ENCODE data around the gene LCAT. TPM values are rescaled to one million over a fixed set of nuclear protein-coding genes. Genes with fewer than 3 reads are reported as not detected.

Gene LCAT
- total RNA-seq, 2 experiments from 2014 or later, result 10.7 to 14.8 TPM

- Mint-ChIP-seq H3K4me3 (peak overlapping the region; percentile 100), H3K4me1 (peaks cover 26% of the 10 kb centered on the region), H3K9me3 (no peaks in the 10 kb centered on the region), H3K27me3 (no peaks in the 10 kb centered on the region), H3K27ac (peak overlapping the region; percentile 95), H3K36me3 (ENCODE audit: low read depth) (peaks cover 17% of the 10 kb centered on the region)
- POLR2A ChIA-PET, result interaction anchor here (1.0 to 6.6 kb wide), 5 partner anchors 17 to 118 kb away, joined by 3 to 41 read pairs (median 4); partner anchors contain the start of genes DDX28, DUS2, NFATC3 and PSMB10
- CTCF ChIA-PET, result interaction anchor here (1.3 to 2.9 kb wide), 4 partner anchors 24 to 446 kb away, joined by 3 to 11 read pairs (median 4); no protein-coding TSS in a partner anchor
- no peak for DNase-seq
Observed at GRCh38 chr16:67966549-67967182, 22.7 kb upstream of the LCAT start.

- no peak overlapping the region for H3K27ac Mint-ChIP-seq
Observed at GRCh38 chr16:67965668-67966548, 22.0 kb upstream of the LCAT start.

GRCh38 chr16:67964477-67965131, 20.7 kb upstream of the LCAT start:
- Mint-ChIP-seq H3K36me3 (ENCODE audit: low read depth) (peaks cover 26% of the 10 kb centered on the region), H3K27me3 (no peaks in the 10 kb centered on the region), H3K4me1 (peaks cover 23% of the 10 kb centered on the region), H3K4me3 (no peak overlapping the region), H3K27ac (no peak overlapping the region), H3K9me3 (no peaks in the 10 kb centered on the region)
- ChIA-PET CTCF (interaction anchor here (2.9 kb wide), 1 partner anchor 22 kb away, joined by 11 read pairs; no protein-coding TSS in a partner anchor), POLR2A (interaction anchor here (0.8 to 6.6 kb wide), 3 partner anchors 19 to 58 kb away, joined by 3 to 41 read pairs (median 9); partner anchors contain the start of genes DDX28, DUS2 and PSMB10)
- DNase-seq, result no peak

More at GRCh38 chr16:67965668-67966548, 22.0 kb upstream of the LCAT start:
- Mint-ChIP-seq H3K36me3 (ENCODE audit: low read depth) (peaks cover 20% of the 10 kb centered on the region), H3K27me3 (no peaks in the 10 kb centered on the region), H3K4me1 (peaks cover 26% of the 10 kb centered on the region), H3K4me3 (no peak overlapping the region), H3K9me3 (no peaks in the 10 kb centered on the region)
- ChIA-PET CTCF (interaction anchor here (0.9 to 2.9 kb wide), 4 partner anchors 23 to 445 kb away, joined by 3 to 11 read pairs (median 4); no protein-coding TSS in a partner anchor), POLR2A (interaction anchor here (1.0 to 6.6 kb wide), 5 partner anchors 18 to 119 kb away, joined by 3 to 41 read pairs (median 4); partner anchors contain the start of genes DDX28, DUS2, NFATC3 and PSMB10)
- no peak for DNase-seq

DNA sequence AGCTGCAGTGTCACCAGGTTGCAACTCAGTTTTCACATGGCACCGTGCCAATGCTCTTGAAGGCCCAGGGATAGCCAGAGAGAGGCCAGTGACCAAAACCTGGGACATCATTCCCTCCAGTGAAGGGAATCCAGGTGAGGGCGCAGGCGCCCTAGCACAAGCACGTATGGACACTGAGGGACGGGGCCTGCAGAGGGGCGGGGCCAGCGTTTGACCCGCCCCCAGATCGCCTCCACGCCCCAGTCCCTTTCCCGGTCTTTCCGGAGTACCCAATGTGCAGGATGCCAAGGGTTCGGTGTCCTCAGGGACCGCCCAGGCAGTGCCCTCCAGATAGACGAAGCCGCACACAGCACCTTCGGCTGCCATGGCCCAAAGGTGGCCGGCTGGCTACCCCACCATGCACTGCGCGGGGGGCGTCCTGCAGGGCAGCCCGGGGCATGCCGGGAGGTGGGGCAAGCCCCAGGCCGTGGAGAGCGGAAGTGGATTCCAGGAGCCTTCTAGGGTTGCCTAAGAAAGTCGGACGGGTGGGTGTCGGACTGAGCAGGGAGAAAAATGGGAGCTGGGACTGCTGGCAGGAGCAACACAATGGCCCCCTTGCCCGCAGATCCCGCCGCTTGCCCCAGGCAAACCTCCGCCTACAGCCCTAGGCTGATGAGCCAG, 19.9 kb upstream of the LCAT start:
- Mint-ChIP-seq H3K4me3 (no peak overlapping the region), H3K9me3 (no peaks in the 10 kb centered on the region), H3K4me1 (peaks cover 19% of the 10 kb centered on the region), H3K36me3 (ENCODE audit: low read depth) (peaks cover 26% of the 10 kb centered on the region), H3K27me3 (no peaks in the 10 kb centered on the region), H3K27ac (no peak overlapping the region)
- no peak for DNase-seq
- CTCF ChIA-PET, result interaction anchor here (2.9 kb wide), 1 partner anchor 21 kb away, joined by 11 read pairs; no protein-coding TSS in a partner anchor
- POLR2A ChIA-PET, result interaction anchor here (0.8 to 6.6 kb wide), 3 partner anchors 20 to 59 kb away, joined by 3 to 41 read pairs (median 9); partner anchors contain the start of genes DDX28, DUS2 and PSMB10

DNA sequence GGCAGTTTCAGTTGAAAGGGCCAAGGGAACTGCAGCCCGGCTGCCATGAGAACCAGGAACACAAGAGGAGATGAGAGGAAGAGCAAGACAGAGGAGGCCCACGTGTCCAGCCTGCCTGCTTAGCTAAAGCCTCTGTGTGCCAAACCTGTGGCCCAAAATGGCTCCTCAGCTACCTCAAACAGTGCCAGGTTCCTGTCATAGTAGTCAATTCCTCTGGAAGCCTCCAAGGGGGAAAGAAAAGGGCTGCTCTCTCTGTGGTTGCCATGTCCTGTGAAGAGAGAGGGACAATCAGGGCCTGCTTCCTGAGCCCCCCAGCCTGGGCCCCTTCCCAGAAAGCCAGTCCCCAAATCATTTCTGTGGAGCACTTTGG, 19.4 kb upstream of the LCAT start:
- CTCF ChIA-PET, result interaction anchor here (0.7 kb wide), 1 partner anchor 148 kb away, joined by 5 read pairs; no protein-coding TSS in a partner anchor
- H3K9me3 Mint-ChIP-seq, result no peaks in the 10 kb centered on the region
- H3K36me3 Mint-ChIP-seq (ENCODE audit: low read depth), result peaks cover 28% of the 10 kb centered on the region
- POLR2A ChIA-PET, result interaction anchor here (6.6 kb wide), 1 partner anchor 27 kb away, joined by 41 read pairs; the partner anchor contains the start of gene PSMB10
- H3K27me3 Mint-ChIP-seq, result no peaks in the 10 kb centered on the region
- no peak for DNase-seq
- H3K4me3 Mint-ChIP-seq, result no peak overlapping the region
- H3K4me1 Mint-ChIP-seq, result peaks cover 19% of the 10 kb centered on the region
- H3K27ac Mint-ChIP-seq, result no peak overlapping the region

- DNase-seq, result no peak
- Mint-ChIP-seq H3K27me3 (no peaks in the 10 kb centered on the region), H3K4me3 (no peak overlapping the region), H3K36me3 (ENCODE audit: low read depth) (peaks cover 25% of the 10 kb centered on the region), H3K4me1 (peaks cover 12% of the 10 kb centered on the region), H3K9me3 (no peaks in the 10 kb centered on the region), H3K27ac (no peak overlapping the region)
- CTCF ChIA-PET, result no interaction called here
- POLR2A ChIA-PET, result no interaction called here
Observed at GRCh38 chr16:67962135-67962534, 18.2 kb upstream of the LCAT start.

DNA sequence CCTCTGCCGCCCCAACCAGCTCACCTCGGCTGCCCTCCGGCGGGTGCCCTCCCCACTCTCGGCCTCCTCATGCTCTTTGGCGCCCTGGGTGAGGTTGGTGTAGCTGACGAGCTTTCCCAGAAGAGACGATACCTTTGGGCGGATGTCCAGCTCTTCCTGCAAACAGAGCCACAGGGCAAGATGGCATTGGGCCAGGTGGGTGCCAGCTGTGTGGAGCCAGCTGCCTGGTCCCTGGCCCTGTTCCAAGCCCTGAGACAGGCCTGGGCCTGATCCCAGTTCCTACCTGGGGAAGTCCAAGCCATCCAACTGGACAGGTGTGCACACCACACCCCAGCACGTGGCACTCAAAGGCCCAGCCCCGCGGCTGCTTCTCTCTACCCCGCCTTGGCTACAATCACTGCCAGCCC, 17.6 kb upstream of the LCAT start:
- no peak overlapping the region for H3K27ac Mint-ChIP-seq
- CTCF ChIA-PET, result no interaction called here
- no peaks in the 10 kb centered on the region for H3K27me3 Mint-ChIP-seq
- H3K36me3 Mint-ChIP-seq (ENCODE audit: low read depth), result peaks cover 25% of the 10 kb centered on the region
- no peak overlapping the region for H3K4me3 Mint-ChIP-seq
- peaks cover 6% of the 10 kb centered on the region for H3K4me1 Mint-ChIP-seq
- POLR2A ChIA-PET, result no interaction called here
- no peaks in the 10 kb centered on the region for H3K9me3 Mint-ChIP-seq
- DNase-seq, result no peak

DNA sequence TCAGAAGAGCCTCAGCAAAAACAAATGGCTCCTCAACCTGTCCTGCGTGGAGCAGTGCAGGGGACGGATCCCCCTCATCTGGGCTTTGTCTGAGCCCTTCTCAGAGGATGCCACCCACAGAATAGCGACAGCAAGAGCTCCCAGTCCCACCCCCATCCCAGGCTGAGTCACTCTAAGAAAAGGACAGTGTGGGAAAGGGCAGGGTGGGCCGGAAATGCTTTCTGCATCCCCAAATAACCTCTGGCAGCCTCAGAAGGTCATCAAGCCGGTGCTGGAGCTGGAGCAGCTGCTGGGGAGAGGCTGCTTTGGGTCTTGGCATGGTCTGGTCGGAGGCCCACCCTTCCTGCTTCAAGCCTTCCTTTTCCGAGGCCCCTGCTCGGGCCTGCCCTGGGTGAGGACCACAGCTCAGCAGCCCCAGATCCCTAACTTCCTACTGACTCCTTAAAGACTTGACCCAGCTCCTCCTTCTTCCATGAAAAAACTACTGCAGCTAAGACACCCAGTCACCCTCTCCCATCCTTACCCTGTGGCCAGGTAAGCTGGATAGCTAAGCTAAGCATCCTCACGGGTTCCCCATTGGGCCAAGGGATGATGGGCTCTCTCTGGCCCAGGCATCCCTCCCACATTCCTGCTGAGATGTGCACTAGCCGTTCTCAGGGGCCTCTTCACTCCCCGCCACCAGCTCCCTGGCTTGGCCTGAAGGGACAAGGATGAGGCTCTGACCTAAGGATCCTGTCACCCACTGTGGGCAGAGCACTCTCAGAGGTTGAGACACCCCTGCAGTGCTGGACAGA, 15.8 kb upstream of the LCAT start:
- DNase-seq, result no peak
- H3K27ac Mint-ChIP-seq, result no peak overlapping the region
- ChIA-PET POLR2A (no interaction called here), CTCF (interaction anchor here (1.1 kb wide), 1 partner anchor 81 kb away, joined by 3 read pairs; no protein-coding TSS in a partner anchor)
- H3K9me3 Mint-ChIP-seq, result no peaks in the 10 kb centered on the region
- H3K4me1 Mint-ChIP-seq, result peaks cover 1% of the 10 kb centered on the region
- H3K4me3 Mint-ChIP-seq, result no peak overlapping the region
- H3K36me3 Mint-ChIP-seq (ENCODE audit: low read depth), result peaks cover 25% of the 10 kb centered on the region
- no peaks in the 10 kb centered on the region for H3K27me3 Mint-ChIP-seq

DNA sequence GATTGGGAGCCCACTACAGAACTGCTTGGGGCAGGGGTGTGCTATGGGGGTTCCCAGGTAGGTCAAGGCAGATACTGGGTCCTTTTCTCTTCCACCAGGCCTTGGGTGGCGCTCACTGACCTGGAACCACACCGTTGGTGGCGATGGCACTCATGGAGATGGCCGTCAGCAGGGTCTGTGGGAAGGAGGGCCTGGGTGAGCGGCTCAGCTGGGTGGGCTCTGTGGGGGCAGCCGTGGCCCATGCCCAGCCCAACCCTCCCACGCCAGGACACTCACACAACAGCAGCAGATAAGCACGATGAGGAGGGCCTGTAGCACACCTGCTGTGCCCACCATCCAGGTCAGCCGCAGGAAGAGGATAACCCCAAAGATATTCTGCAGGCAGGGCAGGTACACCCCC, 13.7 kb upstream of the LCAT start:
- H3K27me3 Mint-ChIP-seq, result no peaks in the 10 kb centered on the region
- ChIA-PET POLR2A (no interaction called here), CTCF (no interaction called here)
- peaks cover 30% of the 10 kb centered on the region for H3K36me3 Mint-ChIP-seq (ENCODE audit: low read depth)
- H3K9me3 Mint-ChIP-seq, result no peaks in the 10 kb centered on the region
- H3K4me1 Mint-ChIP-seq, result no peaks in the 10 kb centered on the region
- H3K4me3 Mint-ChIP-seq, result no peak overlapping the region
- no peak for DNase-seq
- H3K27ac Mint-ChIP-seq, result no peak overlapping the region

DNA sequence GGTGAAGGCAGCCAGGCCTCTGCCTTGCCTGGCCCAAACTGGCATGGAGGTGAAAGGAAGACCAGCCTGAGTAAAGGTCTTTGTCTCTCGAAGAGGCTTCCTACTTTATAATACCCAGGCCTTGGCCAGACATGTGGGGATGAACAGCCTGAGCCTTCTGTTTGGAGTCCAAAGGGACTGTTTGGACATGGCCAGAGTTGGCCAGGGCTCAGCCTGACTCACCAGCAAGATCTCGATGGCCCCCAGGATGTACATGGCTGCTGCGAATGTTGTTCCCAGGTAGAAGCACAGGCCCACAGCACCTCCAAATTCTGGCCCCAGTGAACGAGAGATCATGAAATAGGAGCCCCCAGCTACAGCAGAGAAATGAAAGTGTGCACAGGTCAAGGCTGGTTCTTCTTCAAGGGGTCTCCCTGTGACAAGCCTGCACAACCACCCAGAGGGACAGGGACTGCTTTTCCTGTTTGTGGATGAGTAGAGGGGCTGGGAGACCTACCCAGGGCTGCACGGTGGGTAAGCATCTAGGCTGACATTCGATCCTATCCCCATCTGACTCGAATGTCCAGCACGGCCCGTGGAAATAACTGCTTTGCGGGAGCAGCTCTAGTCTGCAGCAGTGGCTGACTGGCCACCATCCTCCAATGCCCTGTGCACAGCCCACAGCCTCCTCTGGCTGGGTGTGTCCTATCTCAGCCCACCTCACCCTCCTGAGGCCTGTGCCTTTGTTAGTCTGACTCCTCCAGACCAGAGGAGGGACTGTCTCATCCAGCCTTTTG, 10.7 kb upstream of the LCAT start:
- DNase-seq, result no peak
- ChIA-PET CTCF (interaction anchor here (1.5 to 2.0 kb wide), 2 partner anchors 13 to 86 kb away, joined by 6 to 7 read pairs; no protein-coding TSS in a partner anchor), POLR2A (interaction anchor here (0.8 to 1.0 kb wide), 2 partner anchors 14 to 18 kb away, joined by 3 read pairs; partner anchors contain the start of gene PSMB10)
- H3K9me3 Mint-ChIP-seq, result no peaks in the 10 kb centered on the region
- H3K27me3 Mint-ChIP-seq, result no peaks in the 10 kb centered on the region
- no peak overlapping the region for H3K4me3 Mint-ChIP-seq
- H3K4me1 Mint-ChIP-seq, result peaks cover 4% of the 10 kb centered on the region
- peaks cover 22% of the 10 kb centered on the region for H3K36me3 Mint-ChIP-seq (ENCODE audit: low read depth)
- H3K27ac Mint-ChIP-seq, result no peak overlapping the region

Measured in activated CD4-positive, alpha-beta memory T cell treated with anti-CD3 and anti-CD28 coated beads, Interleukin-2, amount 10 ng/mL, durations not matched to agents 7 days and 5 days (primary cell).